HG02588 (cell line): ENCODE measurements around the gene DEFB131B.
"Not testable (repeated sequence)": the region's sequence is repeated elsewhere in the genome, so short reads cannot be mapped to it uniquely, and the experiment has no call there.

Source experiments
- ATAC-seq: cut with Tn5 transposase; IDR thresholded peaks from one replicate; pipeline ENCODE4 v1.9.1; 2021; ENCODE audit warnings: mild to moderate bottlenecking, moderate library complexity; ENCODE audit not compliant: unreplicated experiment

DEFB131B gene, protein sequence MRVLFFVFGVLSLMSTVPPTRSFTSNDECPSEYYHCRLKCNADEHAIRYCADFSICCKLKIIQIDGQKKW

DNA sequence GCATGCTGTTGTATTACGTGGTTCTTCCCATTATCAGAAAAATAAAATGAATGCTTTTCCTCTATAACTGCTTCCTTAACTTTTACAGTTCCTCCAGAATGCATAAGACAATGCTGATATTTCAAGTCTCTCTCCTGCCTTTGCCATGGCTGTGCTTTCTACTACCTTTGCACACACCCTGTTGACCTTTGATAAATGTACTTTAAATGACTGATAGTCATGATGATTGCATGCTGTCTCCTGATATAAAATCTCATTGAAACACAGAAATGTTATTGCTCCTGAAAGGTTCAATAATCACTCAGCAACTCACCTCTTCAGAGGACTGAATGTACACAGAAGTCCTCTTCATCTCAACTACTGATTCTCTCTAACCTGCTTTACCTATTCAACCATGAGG is at the start of gene DEFB131B:
TSS of gene DEFB131B (plus strand) at position 395 of the 400 bp plus-strand sequence. CDS start at position 395, 0 bp downstream.
- not testable (repeated sequence) for ATAC-seq

DNA sequence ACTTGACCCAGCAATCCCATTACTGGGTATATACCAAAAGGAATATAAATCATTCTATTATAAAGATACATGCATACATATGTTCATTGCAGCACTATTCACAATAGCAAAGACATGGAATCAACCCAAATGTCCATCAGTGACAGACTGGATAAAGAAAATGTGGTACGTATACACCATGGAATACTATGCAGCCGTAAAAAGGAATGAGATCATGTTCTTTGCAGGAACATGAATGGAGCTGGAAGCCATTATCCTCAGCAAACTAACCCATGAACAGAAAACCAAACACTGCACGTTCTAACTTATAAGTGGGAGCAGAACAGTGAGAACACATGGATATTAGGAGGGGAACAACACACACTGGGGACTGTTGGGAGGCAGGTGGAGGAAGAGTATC is 49.0 kb upstream of the DEFB131B start:
- ATAC-seq, result not testable (repeated sequence)

DNA sequence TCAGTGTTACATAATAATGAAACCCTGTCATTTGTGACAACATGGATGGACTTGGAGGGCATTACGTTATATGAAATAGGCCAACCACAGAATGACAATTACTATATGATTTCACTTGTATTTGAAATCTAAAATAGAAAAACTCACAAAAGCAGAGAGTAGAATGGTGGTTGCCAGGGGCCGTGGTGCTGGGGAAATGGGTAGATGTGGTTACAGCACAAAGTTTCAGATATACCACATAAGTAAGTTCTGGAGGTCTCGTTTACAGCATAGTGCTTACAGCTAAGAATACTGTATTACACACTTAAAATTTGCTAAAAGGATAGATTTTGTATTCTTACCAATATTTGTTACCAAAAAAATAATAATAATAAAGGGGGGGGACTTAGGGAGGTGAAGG is 48.6 kb upstream of the DEFB131B start:
- not testable (repeated sequence) for ATAC-seq

DNA sequence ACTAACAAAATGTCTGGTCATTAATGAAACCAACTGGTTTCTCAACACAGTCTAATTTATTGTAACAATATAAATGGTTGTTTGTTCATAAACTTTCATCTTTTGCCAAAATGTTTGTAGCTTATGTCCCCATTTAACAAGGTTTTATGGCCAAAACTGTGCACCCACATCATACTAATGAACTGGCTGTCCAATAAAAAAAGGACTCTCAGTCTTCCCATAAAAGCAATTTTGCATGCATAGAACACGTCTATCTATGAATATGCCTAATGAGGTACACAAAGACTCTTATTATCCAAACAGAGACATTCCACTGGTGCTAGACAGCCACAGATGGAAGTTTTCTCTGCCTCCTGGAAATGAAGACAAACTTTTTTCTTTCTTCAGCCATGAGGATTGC is 45.4 kb upstream of the DEFB131B start, which contains the start of gene DEFB108B:
TSS of gene DEFB108B (plus strand) at position 390 of the 400 bp plus-strand sequence. CDS start at position 390, 0 bp downstream.
- ATAC-seq, result not testable (repeated sequence)

DNA sequence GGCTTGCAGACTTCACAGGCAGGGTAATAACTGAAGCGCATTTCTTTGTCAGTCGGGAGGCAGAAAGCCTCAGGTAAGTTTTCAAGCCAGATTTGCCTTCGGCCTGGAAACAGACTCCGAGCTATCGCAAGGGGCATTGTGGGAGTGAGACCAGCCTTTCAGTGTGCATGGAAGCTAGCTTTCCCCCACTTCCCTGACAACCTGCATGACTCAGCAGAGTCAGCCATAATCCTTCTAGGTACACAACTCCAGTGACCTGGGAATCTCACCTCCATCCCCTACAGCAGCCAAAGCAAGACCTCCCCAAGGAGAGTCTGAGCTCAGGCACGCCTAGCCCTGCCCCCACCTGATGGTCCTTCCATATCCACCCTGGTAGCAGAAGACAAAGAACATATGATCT is 35.5 kb upstream of the DEFB131B start:
- not testable (repeated sequence) for ATAC-seq

DNA sequence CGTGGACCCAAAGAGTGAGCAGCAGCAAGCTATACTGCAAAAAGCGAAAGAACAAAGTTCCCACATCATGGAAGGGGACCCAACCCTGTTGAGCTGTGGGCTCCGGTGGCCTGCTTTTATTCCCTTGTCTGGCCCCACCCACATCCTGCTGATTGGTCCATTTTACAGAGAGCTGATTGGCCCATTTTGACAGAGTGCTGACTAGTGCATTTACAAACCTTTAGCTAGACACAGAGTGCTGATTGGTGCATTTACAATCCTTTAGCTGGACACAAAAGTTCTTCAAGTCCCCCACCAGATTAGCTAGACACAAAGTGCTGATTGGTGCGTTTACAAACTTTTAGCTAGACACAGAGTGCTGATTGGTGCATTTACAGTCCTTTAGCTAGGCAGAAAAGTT is 34.9 kb upstream of the DEFB131B start:
- not testable (repeated sequence) for ATAC-seq

DNA sequence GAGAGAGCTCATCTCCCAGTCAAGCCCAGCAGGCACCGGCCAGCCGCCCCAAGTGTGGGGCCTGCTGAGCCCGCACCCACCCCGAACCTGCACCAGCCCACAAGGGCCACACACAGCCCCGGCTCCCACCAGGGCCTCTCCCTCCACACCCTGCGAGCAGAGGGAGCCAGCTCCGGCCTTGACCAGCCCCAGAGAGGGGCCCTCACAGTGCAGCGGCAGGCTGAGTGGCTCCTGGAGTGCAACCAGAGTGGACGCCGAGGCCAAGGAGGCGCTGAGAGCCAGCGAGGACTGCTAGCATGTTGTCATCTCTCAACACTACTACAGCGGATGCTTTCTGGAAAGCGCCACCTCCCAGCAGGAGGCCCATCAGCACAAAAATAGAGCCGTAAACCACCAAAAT is 34.4 kb upstream of the DEFB131B start:
- no peak for ATAC-seq

DNA sequence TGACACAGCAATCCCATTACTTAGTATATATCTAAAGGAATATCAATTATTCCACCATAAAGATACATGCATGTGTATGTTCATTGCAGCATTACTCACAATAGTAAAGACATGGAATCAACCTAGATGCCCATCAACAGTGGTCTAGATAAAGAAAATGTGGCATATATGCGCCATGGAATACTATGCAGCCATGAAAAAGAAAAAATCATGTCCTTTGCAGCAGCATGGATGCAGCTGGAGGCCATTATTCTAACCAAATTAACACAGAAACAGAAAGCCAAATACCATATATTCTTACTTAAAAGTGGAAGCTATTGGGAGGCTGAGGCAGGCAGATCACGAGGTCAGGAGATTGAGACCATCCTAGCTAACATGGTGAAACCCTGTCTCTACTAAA is 24.4 kb upstream of the DEFB131B start:
- not testable (repeated sequence) for ATAC-seq

DNA sequence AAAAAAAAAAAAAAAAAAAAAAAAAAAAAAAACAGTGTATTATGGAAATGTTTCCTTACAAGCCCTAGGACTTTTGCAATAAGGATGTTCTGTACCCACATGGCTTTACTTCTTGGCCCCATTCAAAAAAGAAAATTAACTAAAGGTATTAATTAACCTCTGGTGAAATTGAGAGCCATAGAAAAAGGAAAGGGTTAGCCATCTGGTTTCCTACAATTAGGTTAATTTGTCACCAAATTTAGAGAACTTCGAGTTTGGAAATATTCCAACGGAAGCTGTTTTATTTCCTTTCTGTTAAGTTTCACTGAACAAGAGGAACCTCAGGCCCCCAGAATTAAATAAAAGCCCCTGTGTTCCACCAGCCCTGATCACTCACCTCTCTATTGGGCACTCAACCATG is 22.4 kb upstream of the DEFB131B start:
- ATAC-seq, result not testable (repeated sequence)

DNA sequence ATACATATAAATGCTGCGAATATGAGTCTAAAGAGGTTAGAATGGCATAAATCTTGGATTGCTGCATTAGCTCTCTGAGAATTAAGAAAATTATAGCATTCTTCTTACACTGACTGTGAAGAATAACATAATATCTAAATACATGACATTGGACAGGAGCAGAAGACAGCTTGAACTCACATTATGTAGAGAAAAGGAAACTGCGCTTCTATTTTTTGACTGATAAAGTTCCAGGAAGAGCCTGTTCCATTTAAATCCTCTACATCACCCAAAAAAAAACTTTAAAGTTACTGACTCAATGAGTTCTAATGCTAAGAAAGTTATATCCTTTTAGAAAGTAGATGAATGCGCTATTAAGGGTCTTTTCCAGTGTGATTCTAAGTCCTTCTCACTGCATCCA is 17.4 kb upstream of the DEFB131B start:
- ATAC-seq, result not testable (repeated sequence)

DNA sequence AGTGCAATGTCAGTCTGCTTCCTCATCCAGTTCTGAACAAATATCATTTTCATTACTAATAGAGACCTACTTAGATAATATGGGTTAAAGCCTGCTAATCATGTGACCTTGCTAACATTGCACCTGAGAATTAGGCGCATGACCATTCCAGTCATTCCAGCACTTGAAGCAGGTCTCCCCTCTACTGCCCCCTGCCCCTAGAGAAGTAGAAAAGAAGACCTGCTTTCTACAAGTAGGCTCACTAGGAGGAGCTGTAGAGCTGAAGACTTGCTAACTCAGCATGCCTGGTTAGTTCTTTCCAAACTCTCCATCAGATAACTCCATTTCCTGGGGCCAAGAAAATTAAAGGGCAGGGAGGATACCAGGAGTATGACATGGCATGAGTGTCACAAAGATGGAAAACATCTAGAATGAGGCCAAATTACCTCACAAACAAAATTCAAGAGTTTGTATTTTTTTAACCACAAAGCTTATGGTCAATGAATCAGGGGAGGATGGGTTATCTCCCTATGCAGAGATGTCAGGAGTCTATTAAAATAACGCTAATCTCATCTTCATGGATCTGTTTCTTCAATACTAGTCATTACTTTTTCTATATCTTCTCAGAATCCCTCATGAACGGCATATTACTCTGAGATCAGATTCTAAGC is 14.2 kb upstream of the DEFB131B start:
- not testable (repeated sequence) for ATAC-seq

DNA sequence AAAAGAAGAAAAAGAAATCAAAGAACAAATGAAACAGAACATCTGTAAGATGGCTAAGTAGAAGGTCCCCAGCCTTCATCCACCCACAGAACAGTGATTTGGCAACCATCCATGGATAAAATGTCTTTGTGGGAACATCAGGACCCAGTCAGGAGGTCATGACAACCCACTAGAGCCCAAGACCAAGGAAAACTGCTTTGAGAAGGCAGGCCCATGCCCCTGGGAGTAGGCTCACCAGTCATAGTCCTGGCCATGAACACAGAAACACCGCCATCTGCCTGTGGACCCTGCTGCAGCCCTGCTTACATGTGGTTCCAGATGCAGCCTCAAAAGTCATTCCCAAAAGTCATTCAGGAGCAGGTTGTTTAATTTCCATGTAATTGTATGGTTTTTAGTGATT is 11.0 kb upstream of the DEFB131B start:
- not testable (repeated sequence) for ATAC-seq

DNA sequence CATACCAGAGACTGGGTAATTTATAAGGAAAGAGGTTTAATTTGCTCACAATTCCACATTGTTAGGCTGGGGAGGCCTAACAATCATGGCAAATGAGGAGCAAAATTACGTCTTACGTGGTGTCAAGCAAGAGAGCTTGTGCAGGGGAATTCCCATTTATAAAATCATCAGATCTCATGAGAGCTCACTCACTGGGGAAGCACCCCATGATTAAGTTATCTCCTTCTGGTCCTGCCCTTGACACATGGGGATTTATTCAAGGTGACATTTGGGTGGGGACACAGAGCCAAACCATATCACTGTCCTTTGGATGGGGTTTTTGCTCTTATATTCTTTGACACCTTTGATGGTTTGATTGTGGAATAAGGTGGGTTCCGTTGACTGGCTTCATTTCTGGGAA is 8.3 kb upstream of the DEFB131B start:
- ATAC-seq, result not testable (repeated sequence)

DNA sequence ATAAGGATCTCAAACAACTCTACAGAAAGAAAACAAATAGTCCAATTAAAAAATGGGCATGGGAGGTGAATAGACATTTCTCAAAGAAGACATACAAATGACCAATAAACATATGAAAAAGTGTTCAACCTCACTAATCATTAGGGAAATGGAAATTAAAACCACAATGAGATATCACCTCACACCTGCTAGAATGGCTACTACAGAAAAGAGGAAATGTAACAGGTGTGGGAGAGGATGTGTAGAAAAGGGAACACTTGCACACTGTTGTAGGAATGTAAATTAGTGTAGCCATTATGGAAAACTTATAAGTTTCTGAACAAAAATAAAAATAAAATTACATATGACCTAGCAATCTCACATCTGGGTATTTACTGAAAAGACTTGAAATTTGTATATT is 7.6 kb upstream of the DEFB131B start:
- ATAC-seq, result not testable (repeated sequence)

DNA sequence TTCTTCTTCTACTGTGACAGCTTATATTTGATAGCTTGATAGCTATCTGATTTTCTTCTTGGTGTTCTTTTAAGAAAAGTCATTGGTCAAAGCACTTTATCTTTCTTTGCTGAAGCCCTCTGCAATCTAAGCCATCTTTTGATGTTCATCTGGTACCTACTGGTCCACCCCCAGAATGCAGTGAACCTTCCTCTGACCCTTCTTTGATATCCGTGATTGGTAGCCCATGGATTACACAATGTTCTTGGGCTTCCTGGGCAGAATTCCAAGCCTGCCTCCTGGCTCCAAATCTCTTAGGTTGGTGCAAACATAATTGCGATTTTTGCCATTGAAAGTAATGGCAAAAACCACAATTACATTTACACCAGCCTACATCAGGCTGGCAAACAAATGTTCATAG is 2.0 kb upstream of the DEFB131B start:
- not testable (repeated sequence) for ATAC-seq

DNA sequence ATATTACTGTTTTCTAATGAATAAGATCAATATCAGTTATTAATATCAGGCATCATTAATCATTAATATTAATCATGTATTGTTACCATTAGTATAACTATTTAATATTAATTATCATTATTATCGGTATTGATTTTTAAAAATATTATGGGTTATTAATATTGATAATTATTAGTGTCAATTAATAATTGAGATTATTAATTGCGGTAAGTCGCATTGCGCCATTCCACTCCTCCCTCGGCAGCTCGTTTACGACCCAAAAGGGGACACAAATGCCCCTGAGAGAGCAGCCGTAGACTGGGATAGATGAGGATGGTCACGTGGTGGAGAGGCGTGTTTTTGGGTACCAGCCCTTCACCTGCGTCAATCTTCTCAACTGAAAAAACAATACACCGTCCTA is 7.6 kb downstream of the DEFB131B start:
- not testable (repeated sequence) for ATAC-seq

DNA sequence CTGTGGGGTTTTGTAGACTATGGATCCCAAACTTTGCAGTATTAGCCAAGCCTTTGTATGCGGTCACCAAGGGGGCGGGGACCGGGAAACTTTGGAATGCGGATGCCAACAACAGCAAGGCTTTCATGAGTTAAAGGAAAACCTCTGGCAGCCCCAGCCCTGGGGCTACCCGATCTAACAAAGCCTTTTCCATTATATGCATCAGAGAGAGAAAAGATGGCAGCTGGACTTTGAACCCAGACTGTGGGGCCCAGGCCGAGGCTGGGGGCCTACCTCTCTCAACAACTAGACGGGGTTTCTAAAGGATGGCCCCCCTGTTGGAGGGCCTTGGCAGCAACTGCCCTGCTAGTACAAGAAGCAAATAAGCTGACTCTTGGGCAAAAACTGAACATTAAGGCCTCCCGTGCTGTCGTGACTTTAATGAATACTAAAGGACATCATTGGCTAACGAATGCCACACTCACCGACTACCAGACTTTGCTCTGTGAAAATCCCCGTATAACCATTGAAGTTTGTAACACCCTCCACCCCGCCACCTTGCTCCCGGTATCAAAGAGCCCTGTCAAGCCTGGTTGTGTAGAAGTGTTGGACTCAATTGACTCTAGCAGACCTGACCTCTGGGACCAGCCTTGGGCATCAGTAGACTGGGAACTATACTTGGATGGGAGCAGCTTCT is 10.2 kb downstream of the DEFB131B start:
- ATAC-seq, result not testable (repeated sequence)

DNA sequence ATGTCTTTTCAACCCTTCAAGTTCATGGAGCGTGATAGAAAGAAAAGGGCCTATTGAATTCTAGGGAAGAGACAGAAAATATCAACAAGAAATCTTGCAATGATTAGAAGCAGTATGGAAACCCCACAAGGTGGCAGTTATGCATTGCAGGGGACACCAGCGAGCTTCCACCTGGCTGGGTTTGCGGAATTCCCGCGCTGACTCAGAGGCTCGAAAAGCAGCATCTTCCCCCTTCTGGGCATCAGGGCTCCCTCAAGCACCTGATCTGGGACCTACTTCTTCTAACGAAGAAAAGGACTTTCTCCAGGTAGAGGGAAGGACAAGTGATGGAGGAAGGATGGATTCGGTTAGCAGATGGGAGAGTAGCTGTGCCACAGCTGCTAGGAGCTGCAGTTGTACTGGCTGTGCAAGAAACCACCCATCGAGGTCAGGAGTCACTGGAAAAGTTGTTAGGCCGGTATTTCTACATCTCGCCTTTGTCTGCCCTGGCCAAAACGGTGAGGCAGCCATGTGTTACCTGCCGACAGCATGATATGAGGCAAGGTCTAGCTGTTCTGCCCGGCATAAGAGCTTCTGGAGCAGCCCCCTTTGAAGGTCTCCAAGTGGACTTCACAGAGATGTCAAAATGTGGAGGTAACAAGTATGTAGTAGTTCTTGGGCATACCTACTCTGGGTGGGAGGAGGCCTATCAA is 11.1 kb downstream of the DEFB131B start:
- ATAC-seq, result not testable (repeated sequence)

DNA sequence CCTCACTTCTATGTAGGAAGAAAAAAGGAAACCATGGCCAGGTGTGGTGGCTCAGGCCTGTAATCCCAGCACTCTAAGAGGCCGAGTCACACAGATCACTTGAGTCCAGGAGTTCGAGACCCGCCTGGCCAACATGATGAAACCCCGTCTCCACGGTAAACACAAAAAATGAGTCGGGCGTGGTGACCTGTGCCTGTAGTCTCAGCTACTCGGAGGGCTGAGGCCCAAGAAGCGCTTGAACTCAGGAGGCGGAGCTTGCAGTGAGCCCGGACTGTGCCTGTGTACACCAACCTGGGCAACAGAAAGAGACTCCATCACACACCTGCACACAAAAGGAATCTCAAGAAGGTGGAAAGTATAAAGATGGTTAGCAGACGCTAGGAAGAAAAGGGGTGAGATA is 17.7 kb downstream of the DEFB131B start:
- ATAC-seq, result no peak

DNA sequence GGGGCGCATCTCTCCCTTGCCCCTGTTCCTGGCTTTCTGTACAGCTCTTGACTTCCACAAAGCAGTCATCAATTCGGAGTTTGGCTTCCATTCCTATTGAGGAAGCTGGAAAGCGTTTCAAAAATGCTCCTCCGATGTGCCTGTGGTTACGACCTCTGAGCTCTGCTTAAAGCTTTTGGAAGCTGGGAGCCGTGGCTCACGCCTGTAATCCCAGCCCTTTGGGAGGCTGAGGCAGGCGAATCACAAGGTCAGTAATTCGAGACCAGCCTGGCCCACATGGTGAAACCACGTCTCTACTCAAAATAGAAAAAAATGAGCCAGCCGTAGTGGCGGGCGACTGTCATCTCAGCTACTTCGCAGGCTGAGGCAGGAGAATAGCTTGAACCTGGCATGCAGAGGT is 22.9 kb downstream of the DEFB131B start:
- ATAC-seq, result not testable (repeated sequence)

DNA sequence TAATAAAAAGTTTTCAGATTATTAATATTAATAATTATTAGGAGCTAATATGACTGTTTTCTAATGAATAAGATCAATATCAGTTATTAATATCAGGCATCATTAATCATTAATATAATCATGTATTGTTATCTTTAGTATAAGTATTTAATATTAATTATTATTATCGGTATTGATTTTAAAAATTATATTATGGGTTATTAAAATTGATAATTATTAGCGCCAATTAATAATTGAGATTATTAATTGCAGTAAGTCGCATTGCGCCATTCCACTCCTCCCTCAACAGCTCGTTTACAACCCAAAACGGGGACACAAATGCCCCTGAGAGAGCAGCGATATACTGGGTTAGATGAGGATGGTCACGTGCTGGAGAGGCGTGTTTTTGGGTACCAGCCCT is 30.0 kb downstream of the DEFB131B start:
- no peak for ATAC-seq
